Type B pancreatic cell (in vitro differentiated cells): ENCODE measurements around the gene CD93. TPM values are rescaled to one million over a fixed set of nuclear protein-coding genes. Genes with fewer than 3 reads are reported as not detected.

Source experiments
- DNase-seq: peaks from one replicate; pipeline ENCODE4 v3.0.0; 2021; ENCODE audit warnings: mixed read lengths; ENCODE audit not compliant: unreplicated experiment; ENCODE audit errors: extremely low spot score
- H3K27ac Mint-ChIP-seq: 2 replicates; pipeline ENCODE4 v1.8.0; 2021; ENCODE audit warnings: mild to moderate bottlenecking, mixed read lengths
- H3K27me3 Mint-ChIP-seq: 2 replicates; pipeline ENCODE4 v1.8.0; 2021; ENCODE audit warnings: mixed read lengths
- H3K36me3 Mint-ChIP-seq: 2 replicates; pipeline ENCODE4 v1.8.0; 2021; ENCODE audit warnings: mixed read lengths
- H3K4me1 Mint-ChIP-seq: one replicate; pipeline ENCODE4 v1.8.0; 2021; ENCODE audit warnings: mixed read lengths; ENCODE audit not compliant: unreplicated experiment
- H3K4me3 Mint-ChIP-seq: 2 replicates; pipeline ENCODE4 v1.8.0; 2021; ENCODE audit warnings: mild to moderate bottlenecking, mixed read lengths
- H3K9me3 Mint-ChIP-seq: 2 replicates; pipeline ENCODE4 v1.8.0; 2021; ENCODE audit warnings: mixed read lengths
- total RNA-seq: library from RNA; stranded (reverse); gene quantifications from 2 replicates; pipeline ENCODE4 v1.2.1, GENCODE V29; 2021; ENCODE audit warnings: low replicate concordance
- TF ChIP-seq, protein P1 (sequence below): fragments of 200-600 bp; sonication (generic); conservative IDR thresholded peaks from 2 replicates; pipeline ENCODE4 v1.5.0; 2021; ENCODE audit warnings: antibody characterized with exemption, mild to moderate bottlenecking

CD93 gene
- total RNA-seq, 1 donor from 2014 or later: 0.05 TPM

DNA sequence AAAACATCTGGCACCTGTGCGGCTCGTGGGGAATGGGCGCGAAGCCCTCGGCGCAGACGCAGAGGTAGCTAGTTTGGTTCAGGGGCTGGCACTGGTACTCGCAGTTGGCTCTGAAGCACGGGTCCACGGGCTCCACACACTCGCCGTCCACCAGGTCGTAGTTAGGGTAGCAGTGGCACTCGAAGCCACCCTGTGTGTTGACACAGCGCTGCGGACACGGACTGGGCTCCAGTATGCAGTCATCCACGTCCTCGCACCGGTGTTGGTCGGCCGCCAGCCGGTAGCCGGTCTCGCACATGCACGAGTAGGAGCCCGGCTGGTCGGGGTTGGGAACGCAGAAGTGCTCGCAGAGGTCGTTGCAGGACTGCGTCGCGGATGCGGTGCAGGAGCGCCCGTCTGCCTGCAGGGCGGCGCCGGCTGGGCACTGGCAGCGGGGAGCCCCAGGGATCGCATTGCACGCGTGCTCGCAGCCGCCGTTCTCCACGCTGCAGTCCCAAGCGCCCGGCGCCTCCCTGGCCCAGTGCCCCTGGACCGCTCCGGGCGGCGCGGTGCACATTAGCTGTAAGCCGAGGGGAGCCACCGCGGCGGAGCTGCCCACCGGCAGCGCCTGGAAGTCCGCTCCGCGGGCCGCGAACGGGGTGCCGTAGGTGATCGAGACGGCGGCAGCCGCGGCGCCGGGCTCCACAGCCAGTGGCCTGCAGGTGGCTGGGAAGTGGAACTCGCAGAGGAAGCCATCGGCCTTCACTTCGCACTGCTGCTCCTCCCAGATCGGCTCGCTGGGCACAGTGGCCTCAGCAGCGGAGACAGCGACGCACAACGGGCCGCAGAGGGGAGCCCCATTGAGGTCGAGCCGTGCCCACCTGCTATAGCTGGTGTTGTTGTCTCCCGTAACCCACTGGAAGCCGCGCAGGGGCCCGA, 37.6 kb downstream of the CD93 start:
- Mint-ChIP-seq H3K36me3 (peaks cover 3% of the 10 kb centered on the region), H3K27ac (no peak overlapping the region), H3K27me3 (peaks cover 76% of the 10 kb centered on the region), H3K4me1 (peaks cover 20% of the 10 kb centered on the region), H3K9me3 (no peaks in the 10 kb centered on the region), H3K4me3 (peak overlapping the region; percentile 91)
- TF ChIP-seq, protein P1, sequence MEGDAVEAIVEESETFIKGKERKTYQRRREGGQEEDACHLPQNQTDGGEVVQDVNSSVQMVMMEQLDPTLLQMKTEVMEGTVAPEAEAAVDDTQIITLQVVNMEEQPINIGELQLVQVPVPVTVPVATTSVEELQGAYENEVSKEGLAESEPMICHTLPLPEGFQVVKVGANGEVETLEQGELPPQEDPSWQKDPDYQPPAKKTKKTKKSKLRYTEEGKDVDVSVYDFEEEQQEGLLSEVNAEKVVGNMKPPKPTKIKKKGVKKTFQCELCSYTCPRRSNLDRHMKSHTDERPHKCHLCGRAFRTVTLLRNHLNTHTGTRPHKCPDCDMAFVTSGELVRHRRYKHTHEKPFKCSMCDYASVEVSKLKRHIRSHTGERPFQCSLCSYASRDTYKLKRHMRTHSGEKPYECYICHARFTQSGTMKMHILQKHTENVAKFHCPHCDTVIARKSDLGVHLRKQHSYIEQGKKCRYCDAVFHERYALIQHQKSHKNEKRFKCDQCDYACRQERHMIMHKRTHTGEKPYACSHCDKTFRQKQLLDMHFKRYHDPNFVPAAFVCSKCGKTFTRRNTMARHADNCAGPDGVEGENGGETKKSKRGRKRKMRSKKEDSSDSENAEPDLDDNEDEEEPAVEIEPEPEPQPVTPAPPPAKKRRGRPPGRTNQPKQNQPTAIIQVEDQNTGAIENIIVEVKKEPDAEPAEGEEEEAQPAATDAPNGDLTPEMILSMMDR: peak; percentile 66
- no peak for DNase-seq

DNA sequence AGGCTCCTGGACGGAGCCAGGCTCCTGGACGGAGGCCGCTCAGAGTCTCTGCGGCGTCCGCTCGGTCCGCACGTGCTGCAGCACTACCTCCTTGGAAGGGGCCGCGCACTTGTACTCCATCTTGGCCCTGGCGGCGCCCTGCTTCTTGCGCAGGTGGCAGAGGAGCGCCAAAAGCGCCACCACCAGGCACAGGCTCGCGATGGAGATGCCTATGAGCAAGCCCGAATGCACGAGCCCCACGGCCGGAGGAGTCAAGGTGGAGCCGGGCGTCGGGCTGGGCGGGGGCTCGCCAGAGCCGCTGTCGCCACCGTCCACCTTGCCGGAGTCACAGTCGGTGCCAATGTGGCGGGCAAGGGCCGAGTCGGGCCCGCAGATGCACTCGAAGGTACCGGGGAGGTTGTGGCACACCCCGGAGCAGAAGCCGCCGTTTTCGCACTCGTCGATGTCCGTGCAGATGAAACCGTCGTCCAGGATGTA, 38.3 kb downstream of the CD93 start:
- H3K36me3 Mint-ChIP-seq: peaks cover 3% of the 10 kb centered on the region
- no peak for DNase-seq
- H3K9me3 Mint-ChIP-seq: no peaks in the 10 kb centered on the region
- H3K27me3 Mint-ChIP-seq: peaks cover 75% of the 10 kb centered on the region
- H3K27ac Mint-ChIP-seq: no peak overlapping the region
- TF ChIP-seq, protein P1: no peak
- H3K4me1 Mint-ChIP-seq: peaks cover 20% of the 10 kb centered on the region
- peak overlapping the region; percentile 81 for H3K4me3 Mint-ChIP-seq

DNA sequence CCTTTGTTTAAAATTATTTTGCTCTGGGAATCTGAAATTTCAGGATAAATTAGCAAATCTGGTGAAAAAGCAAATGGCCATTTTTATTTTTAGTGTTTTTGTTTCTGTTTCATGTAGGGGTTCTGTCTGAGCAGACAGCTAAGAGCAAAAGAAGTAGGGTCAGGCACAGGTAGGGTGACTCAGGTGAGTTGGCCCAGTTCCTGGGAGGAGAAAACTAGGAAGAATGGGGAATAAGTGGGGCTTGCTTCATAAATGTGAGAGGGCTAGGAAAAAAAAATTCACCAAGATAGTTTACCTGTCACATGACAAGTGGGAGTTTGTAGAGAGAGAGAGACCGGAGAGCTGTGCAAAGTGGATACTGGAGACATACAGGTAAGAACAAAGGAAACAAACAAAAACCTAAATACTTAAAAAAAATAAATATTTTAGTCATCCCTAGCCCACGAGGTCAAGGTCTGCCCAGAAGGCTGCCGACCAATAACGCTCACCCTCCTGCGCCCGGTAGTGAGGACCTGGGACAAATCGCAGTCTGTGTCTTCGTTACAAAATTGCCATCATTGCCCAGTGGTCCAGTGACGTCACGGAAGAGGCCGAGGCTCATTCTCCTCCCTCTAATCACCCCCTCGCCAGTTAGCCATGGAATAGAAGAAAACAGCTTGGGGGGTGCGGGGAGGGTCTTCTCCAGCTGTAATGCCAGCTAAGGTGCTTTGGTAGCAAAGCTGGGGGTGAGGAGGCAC, 39.0 kb downstream of the CD93 start:
- H3K4me1 Mint-ChIP-seq: peaks cover 20% of the 10 kb centered on the region
- no peaks in the 10 kb centered on the region for H3K9me3 Mint-ChIP-seq
- H3K4me3 Mint-ChIP-seq: peak overlapping the region; percentile 81
- peak; percentile 29 for DNase-seq
- H3K27me3 Mint-ChIP-seq: peaks cover 72% of the 10 kb centered on the region
- H3K27ac Mint-ChIP-seq: no peak overlapping the region
- peaks cover 3% of the 10 kb centered on the region for H3K36me3 Mint-ChIP-seq
- TF ChIP-seq, protein P1: no peak

DNA sequence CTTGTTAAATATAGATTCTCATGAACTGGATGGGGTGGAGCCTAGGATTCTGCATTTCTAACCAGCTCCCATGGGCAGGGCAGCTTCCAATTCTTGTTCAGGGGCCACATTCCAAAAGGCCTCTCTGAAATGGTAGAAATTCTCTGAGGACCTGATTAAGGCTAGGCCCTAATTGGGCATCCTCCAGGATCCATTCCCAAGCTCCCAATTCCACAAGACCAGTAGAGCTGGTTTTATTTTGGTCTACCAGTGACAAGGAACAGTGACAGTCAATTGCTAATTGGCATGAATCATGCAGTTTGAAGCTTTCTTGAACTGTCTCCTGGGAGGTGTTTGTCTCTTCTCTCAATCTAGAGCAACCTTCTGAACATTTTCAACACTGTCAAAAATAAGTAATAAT, 39.7 kb downstream of the CD93 start:
- TF ChIP-seq, protein P1: no peak
- no peaks in the 10 kb centered on the region for H3K9me3 Mint-ChIP-seq
- DNase-seq: no peak
- peaks cover 19% of the 10 kb centered on the region for H3K4me1 Mint-ChIP-seq
- H3K27ac Mint-ChIP-seq: no peak overlapping the region
- peaks cover 73% of the 10 kb centered on the region for H3K27me3 Mint-ChIP-seq
- H3K4me3 Mint-ChIP-seq: peak overlapping the region; percentile 81
- peaks cover 3% of the 10 kb centered on the region for H3K36me3 Mint-ChIP-seq

DNA sequence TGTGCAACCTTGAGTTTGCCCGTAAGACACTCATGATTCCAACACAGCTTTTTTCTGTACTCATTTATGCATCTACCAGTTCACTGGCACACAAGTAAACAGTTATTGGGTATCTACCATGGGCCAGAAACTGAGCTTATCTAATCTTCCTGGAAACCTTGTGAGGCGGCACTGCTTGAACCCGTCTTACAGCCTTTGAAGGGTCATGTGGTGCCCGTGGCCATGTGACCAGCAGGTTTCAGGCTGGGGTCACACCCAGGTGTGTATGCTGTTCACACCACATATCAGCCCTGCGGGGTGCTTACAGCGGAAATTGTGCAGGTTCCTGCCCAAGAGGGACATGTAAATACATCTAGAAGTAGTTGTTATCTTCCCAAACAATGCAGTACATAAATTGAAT, 42.7 kb downstream of the CD93 start:
- Mint-ChIP-seq H3K4me3 (no peak overlapping the region), H3K27ac (no peak overlapping the region), H3K27me3 (peaks cover 83% of the 10 kb centered on the region), H3K4me1 (peaks cover 14% of the 10 kb centered on the region), H3K36me3 (peaks cover 3% of the 10 kb centered on the region), H3K9me3 (no peaks in the 10 kb centered on the region)
- no peak for DNase-seq
- TF ChIP-seq, protein P1: no peak
